Measurements from ENCODE around the gene ADAMTS9.

GRCh38 chr3:64561325-64561843 lies 126.4 kb downstream of the ADAMTS9 start:
- TF ChIP-seq POLR2AphosphoS5 (IDR thresholded peaks at IDR 0.05; ENCODE audit: low read depth) (no peak), CTCF (IDR thresholded peaks at IDR 0.05; ENCODE audit: insufficient read depth, low read length) (no peak), REST (IDR thresholded peaks at IDR 0.05; ENCODE audit: insufficient replicate concordance, low read depth) (no peak), GABPA (IDR thresholded peaks at IDR 0.05; ENCODE audit: low read depth) (no peak), SPI1 (IDR thresholded peaks at IDR 0.05; ENCODE audit: borderline replicate concordance, low read depth) (no peak)
